Glutamatergic neuron (in vitro differentiated cells): ENCODE data around the gene ENKD1. TPM values are rescaled to one million over a fixed set of nuclear protein-coding genes. Genes with fewer than 3 reads are reported as not detected.

ENCODE experiments used
- DNase-seq: peaks from one replicate; pipeline ENCODE4 v3.0.0; 2022
- H3K27ac Mint-ChIP-seq: one replicate; pipeline ENCODE4 v1.8.0; 2020; ENCODE audit warnings: mild to moderate bottlenecking, mixed read lengths, inconsistent platforms; ENCODE audit not compliant: unreplicated experiment
- H3K27me3 Mint-ChIP-seq: one replicate; pipeline ENCODE4 v1.8.0; 2020; ENCODE audit warnings: mild to moderate bottlenecking, moderate library complexity, mixed read lengths, inconsistent platforms; ENCODE audit not compliant: unreplicated experiment
- H3K36me3 Mint-ChIP-seq: one replicate; pipeline ENCODE4 v1.8.0; 2020; ENCODE audit warnings: mild to moderate bottlenecking, mixed read lengths, inconsistent platforms; ENCODE audit not compliant: unreplicated experiment
- H3K4me1 Mint-ChIP-seq: one replicate; pipeline ENCODE4 v1.8.0; 2020; ENCODE audit warnings: mild to moderate bottlenecking, low read depth, mixed read lengths, inconsistent platforms; ENCODE audit not compliant: unreplicated experiment
- H3K4me3 Mint-ChIP-seq: one replicate; pipeline ENCODE4 v1.8.0; 2020; ENCODE audit warnings: mild to moderate bottlenecking, mixed read lengths, inconsistent platforms; ENCODE audit not compliant: unreplicated experiment
- H3K9me3 Mint-ChIP-seq: one replicate; pipeline ENCODE4 v1.8.0; 2020; ENCODE audit warnings: mild to moderate bottlenecking, moderate library complexity, mixed read lengths, inconsistent platforms; ENCODE audit not compliant: unreplicated experiment
- total RNA-seq: library from RNA; stranded (reverse); fragmentation: NEBNext Ultra II Directional; extraction: Animal tissue kit (Norgen Biotek cat#: 25700); gene quantifications from one replicate; pipeline ENCODE4 v1.2.1, GENCODE V29; 2021; ENCODE audit not compliant: unreplicated experiment
- TF ChIP-seq, protein P1 (sequence below): fragments of 200-600 bp; sonication (generic); IDR thresholded peaks from one replicate; pipeline ENCODE4 v1.5.0; 2021; ENCODE audit not compliant: partially characterized antibody, unreplicated experiment

ENKD1 gene
- total RNA-seq, 1 donor from 2014 or later = 19.0 TPM

DNA sequence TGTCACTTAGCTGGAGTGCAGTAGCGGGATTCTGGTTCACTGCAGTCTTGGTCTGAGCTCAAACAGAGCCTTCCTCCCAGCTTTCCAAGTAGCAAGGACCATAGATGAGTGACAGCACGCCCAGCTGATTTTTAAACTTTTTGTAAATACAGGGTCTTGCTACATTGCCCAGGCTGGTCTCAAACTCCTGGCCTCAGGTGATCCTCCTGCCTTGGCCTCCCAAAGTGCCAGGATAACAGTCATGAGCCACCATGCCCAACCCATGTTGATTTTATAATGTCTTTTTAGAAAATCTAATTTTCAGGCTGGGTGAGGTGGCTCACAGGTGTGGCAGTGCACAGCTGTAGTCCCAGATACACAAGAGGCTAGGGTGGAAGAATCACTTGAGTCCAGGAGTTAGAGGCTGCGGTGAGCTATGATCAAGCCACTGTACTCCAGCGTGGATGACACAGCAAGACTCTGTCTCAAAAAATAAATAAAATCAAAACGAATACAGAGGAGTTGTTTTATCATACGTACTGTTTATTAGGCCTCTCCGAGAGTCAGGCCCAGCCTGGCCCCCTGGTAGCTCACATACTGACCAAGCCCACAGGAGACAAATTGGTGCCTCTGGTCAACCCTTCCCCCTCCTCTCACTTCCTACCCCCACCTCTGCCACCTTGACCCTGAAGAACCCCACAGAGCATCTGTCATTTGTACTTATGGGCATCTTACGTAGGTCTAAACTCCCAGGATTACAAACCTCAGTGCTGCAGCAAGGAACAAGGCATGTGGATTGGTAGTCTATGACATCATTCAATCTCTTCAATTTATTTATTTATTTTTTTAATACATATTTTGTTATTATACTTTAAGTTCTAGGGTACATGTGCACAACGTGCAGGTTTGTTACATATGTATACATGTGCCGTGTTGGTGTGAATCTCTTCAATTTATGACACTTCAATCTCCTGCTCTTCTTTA is 13.7 kb upstream of the ENKD1 start:
- Mint-ChIP-seq H3K27ac (no peak overlapping the region), H3K4me1 (no peaks in the 10 kb centered on the region)

GRCh38 chr16:67678354-67679023 is 11.9 kb upstream of the ENKD1 start:
- DNase-seq = no peak
- Mint-ChIP-seq H3K4me3 (no peak overlapping the region), H3K36me3 (no peaks in the 10 kb centered on the region), H3K27me3 (no peaks in the 10 kb centered on the region), H3K27ac (no peak overlapping the region), H3K4me1 (peaks cover 6% of the 10 kb centered on the region), H3K9me3 (peaks cover 5% of the 10 kb centered on the region)
- TF ChIP-seq, protein P1, sequence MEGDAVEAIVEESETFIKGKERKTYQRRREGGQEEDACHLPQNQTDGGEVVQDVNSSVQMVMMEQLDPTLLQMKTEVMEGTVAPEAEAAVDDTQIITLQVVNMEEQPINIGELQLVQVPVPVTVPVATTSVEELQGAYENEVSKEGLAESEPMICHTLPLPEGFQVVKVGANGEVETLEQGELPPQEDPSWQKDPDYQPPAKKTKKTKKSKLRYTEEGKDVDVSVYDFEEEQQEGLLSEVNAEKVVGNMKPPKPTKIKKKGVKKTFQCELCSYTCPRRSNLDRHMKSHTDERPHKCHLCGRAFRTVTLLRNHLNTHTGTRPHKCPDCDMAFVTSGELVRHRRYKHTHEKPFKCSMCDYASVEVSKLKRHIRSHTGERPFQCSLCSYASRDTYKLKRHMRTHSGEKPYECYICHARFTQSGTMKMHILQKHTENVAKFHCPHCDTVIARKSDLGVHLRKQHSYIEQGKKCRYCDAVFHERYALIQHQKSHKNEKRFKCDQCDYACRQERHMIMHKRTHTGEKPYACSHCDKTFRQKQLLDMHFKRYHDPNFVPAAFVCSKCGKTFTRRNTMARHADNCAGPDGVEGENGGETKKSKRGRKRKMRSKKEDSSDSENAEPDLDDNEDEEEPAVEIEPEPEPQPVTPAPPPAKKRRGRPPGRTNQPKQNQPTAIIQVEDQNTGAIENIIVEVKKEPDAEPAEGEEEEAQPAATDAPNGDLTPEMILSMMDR = no peak

More for the DNA sequence above, 13.7 kb upstream of the ENKD1 start:
- TF ChIP-seq, protein P1 = no peak
- peaks cover 2% of the 10 kb centered on the region for H3K9me3 Mint-ChIP-seq
- H3K4me3 Mint-ChIP-seq = no peak overlapping the region
- no peaks in the 10 kb centered on the region for H3K36me3 Mint-ChIP-seq
- no peaks in the 10 kb centered on the region for H3K27me3 Mint-ChIP-seq
- DNase-seq = no peak

GRCh38 chr16:67677712-67678111 is 11.2 kb upstream of the ENKD1 start:
- H3K36me3 Mint-ChIP-seq = no peaks in the 10 kb centered on the region
- H3K4me1 Mint-ChIP-seq = peaks cover 6% of the 10 kb centered on the region
- H3K27me3 Mint-ChIP-seq = no peaks in the 10 kb centered on the region
- H3K4me3 Mint-ChIP-seq = no peak overlapping the region
- TF ChIP-seq, protein P1 = no peak
- H3K27ac Mint-ChIP-seq = no peak overlapping the region
- H3K9me3 Mint-ChIP-seq = peaks cover 5% of the 10 kb centered on the region
- DNase-seq = no peak

GRCh38 chr16:67676939-67677338 is 10.4 kb upstream of the ENKD1 start:
- Mint-ChIP-seq H3K27me3 (no peaks in the 10 kb centered on the region), H3K9me3 (peaks cover 7% of the 10 kb centered on the region), H3K27ac (no peak overlapping the region), H3K36me3 (no peaks in the 10 kb centered on the region), H3K4me3 (no peak overlapping the region), H3K4me1 (peaks cover 6% of the 10 kb centered on the region)
- no peak for DNase-seq
- TF ChIP-seq, protein P1 = no peak
